GM18868 (cell line): ENCODE results near the gene NUDT22.
"Not testable (repeated sequence)": the region's sequence is repeated elsewhere in the genome, so short reads cannot be mapped to it uniquely, and the experiment has no call there.

Experiments used
- ATAC-seq: cut with Tn5 transposase; IDR thresholded peaks from one replicate; pipeline ENCODE4 v1.9.1; 2021; ENCODE audit warnings: mild to moderate bottlenecking, moderate library complexity; ENCODE audit not compliant: unreplicated experiment

The NUDT22 gene

GRCh38 chr11:64241241-64241490, 15.1 kb downstream of the NUDT22 start:
- peak; percentile 76 for ATAC-seq

GRCh38 chr11:64241491-64242374, 15.7 kb downstream of the NUDT22 start:
- peak; percentile 1 for ATAC-seq

- no peak for ATAC-seq
Observed at GRCh38 chr11:64243236-64243854, 17.3 kb downstream of the NUDT22 start.

DNA sequence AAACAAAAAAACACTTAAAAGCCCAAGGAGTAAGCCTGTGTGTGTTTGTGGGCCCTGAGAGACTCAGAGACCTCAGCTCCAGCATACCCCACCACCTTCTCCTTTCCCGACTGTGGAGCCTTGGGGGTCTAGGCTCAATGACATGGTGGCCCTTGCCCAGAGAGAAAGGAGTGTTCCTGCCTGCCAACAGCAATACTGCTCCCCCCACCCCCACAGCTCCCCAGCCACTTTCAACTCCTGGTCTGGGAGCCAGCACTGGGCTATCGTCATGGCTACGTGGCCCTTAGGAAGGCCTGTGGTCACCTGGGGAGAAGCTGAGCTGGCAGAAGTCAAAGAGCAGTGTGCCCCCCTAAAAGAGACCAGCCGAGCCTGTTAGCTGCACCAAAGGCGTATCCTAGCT, 18.0 kb downstream of the NUDT22 start:
- ATAC-seq: no peak

GRCh38 chr11:64244966-64245365, 18.9 kb downstream of the NUDT22 start:
- ATAC-seq: no peak

DNA sequence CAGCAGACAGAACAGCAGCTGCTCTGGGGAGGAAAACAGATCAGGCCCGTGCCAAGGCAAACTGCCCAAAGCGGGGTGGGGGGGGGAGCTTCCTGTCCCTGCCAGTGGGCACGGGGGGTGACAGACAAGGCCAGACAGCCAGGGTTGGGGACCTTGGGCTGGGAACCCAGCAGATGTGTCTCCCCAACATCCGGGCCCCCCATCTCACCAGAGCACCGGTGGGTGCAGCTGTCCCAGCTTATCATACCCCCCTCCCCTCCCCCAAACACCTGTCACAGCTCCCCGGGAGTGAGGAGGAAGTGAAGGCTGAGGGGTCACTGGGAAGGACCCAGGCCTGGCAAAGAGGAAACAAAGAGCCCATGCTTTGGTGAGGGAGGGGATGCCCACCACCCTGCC, 19.3 kb downstream of the NUDT22 start:
- ATAC-seq: no peak

DNA sequence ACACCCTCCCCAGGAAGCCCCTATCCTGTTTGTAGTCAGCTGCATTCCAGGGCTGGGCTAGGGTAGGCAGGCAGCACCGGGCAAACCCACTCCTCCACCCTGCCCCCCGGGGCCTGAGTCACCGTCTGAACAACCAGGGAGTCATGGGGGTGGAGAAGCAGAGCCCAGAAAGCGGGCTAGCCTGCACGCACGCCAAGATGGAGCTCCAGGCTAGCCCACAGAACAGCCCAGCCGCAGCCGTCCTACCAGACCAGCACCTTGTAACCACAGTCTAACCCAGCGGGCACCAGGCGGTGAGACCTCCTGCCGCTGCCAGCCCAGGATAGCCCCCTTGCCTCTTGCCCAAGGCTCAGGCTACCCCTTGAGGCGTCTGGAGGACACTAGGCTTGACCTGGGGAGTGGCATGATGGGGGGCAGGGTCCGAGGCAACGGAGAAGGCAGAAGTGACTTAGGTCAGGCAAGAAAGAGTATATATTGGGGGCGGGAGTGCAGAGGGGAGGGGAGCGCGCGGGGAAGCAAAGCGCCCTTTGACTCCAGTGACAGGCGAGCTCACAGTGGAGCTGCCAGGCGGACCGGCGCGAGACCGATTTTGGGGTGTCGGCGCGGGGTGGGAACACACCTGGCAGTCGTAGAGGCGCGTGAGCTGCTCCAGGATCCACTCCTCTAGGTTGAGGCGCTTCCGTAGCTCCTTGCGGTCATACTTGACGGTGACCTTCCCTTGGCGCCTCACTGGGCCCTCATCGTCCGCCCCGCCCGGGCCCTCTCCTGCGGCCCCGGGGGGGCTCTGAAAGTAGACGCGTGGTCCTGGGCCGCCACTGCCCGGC, 19.9 kb downstream of the NUDT22 start:
- no peak for ATAC-seq

DNA sequence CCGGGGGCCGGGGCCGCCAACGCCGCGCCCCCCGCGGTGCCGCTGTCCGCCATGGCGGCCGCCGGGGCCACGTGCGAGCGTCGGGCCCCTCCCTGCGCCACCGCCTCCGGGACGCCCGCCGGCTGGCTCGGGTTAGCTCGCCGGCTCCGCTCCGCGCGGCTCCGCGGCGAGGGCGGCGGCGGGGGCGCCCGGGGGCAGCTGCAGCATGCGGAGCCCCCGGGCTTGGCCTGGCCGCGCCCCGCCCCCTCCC, 20.5 kb downstream of the NUDT22 start:
- not testable (repeated sequence) for ATAC-seq

GRCh38 chr11:64246871-64247728, 21.0 kb downstream of the NUDT22 start, which contains the start of gene PPP1R14B:
PPP1R14B (minus strand) TSS chr11:64246943; CDS start chr11:64246673, 270 bp downstream.
- no peak for ATAC-seq

DNA sequence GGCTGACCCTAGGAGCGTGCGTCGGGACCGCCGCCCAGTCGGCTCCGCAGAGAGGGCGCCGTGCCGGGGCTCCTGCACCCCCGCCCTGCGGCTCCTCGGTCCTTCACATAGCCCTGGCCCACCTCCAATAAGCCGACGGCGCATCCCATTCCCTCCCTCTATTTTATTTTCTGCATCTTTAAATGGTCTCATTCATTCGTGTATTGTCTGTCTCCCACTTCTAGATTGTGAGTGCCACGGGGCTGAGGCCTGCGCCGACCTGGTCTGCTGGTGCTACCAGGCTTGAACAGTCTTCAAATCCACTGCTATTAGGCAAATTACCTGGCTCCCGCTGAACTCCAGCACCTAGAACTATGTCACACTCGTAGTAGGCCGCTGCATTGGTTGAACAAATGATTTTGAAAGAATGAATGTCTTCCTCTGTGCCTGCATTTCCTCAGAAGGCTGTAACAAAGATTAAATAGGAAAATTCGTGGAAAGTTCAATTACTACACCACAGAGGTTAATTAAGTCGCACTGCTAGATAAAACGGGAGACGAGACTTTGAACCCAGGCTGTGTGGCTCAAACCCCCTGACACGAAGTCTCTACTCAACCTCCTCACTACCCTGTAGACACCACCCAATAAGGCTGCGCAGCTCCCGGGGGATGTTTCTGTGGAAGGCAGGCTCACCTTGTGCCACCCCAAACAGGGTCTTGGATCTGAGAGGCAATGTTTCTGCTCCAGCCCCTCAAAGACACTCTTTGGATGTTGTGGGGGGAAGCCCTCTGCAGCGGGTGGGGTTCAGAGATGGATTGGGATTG, 21.9 kb downstream of the NUDT22 start:
- no peak for ATAC-seq

GRCh38 chr11:64248578-64248977, 22.5 kb downstream of the NUDT22 start:
- ATAC-seq: no peak

GRCh38 chr11:64249038-64249437, 23.0 kb downstream of the NUDT22 start:
- ATAC-seq: no peak

- ATAC-seq: no peak
Observed at GRCh38 chr11:64249563-64250414, 23.7 kb downstream of the NUDT22 start.

DNA sequence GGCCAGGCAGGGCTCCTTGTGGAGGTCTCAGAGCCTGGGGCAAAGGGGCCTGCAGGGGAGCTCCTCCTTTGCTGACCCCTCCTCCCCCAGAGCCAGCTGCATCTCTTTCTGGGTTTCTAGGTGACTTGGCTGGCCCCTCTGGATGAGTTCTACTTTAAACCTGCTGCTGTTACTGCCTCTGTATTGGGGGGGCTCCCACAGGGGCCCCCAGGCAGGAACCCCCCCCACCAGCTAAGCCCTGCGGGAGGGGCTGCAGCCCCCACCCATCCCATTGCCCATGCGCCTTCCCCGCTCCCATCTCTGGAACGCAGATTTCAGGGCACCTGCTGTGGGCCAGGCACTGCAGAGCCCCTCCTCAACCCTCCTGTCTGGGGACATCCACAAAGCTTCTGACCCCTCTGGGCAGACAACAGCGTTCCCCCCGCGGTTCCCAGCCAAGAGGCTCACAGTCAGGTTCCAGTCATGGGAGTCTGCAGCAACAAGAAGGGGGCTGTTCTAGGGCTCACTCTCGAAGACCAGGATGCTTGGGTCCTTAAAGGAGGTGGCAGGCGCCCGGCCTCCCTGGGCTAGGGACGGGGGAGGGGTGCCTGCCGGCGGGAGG, 24.4 kb downstream of the NUDT22 start:
- no peak for ATAC-seq

DNA sequence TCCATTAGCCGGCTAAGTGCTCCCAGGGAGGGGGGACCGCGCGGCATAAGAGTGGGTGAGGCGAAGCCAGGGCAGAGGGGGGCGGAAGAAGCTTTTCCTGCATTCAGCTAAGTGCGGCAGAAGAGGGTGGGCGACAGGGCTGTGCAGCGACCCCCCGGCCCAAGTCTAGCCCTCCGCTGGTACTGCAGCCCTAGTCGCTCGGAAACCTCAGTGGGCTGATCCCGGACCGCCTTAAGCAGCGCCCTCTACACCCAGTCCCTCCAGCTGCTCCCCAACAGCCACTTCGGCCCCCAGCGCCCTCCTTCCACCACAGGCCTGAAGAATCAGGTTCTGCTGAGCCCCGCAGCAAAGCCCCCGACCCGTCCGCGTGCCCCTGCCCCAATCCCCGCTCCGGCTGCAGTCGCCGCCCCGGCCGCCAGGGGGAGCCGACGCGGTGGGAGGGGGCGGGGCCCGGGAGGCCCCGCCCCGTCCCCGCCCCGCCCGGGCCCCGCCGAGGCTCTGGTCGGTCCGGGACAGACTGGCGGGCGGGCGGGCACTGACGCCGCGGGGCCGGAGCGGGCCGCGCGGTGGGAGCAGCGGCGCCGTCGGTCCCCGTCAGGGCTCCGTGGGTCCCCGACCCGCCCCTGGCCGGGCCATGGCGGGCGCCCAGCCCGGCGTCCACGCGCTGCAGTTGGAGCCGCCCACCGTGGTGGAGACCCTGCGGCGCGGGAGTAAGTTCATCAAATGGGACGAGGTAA, 25.1 kb downstream of the NUDT22 start, which contains the start of gene PLCB3:
Gene PLCB3, plus strand, starts transcription at position 515 of the 737 bp plus-strand sequence. Its CDS starts 120 bp downstream, at position 635.
- peak; percentile 52 for ATAC-seq

DNA sequence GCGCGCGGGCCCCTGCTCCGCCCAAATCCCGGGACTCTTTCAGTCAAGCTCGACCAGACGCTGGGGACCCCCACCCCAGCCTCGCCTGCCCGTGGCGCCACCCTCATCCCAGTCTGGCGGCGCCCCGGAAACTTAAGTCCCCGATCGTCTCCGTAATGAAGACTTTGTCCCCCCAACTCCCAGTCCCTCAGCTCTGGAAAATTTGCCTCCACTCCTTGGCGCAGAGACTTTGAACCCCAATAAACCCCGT, 25.6 kb downstream of the NUDT22 start:
- no peak for ATAC-seq

GRCh38 chr11:64252003-64252872, 26.2 kb downstream of the NUDT22 start:
- ATAC-seq: no peak
